Measurements from ENCODE around the gene VASH2.
A peak's percentile ranks its signal among the peaks of the same experiment; 100 is the strongest.
"Not testable (repeated sequence)": the region's sequence is repeated elsewhere in the genome, so short reads cannot be mapped to it uniquely, and the experiment has no call there.

VASH2 gene

GRCh38 chr1:212955098-212955497 is 4.8 kb downstream of the VASH2 start:
- in situ Hi-C loops (cut with MboI; ENCODE audit: low sequenced_read_pairs) = no loop called here
- H3K4me1 ChIP-seq = peaks cover 3% of the 10 kb centered on the region
- no peaks in the 10 kb centered on the region for H3K9me3 ChIP-seq
- H3K27me3 ChIP-seq (ENCODE audit: low read depth) = no peaks in the 10 kb centered on the region
- no peaks in the 10 kb centered on the region; the same call in 1 of the 2 replicates for H3K36me3 ChIP-seq (replicated peaks)
- H3K4me3 ChIP-seq = no peak overlapping the region
- no peak for DNase-seq (ENCODE audit: low spot score in 2 of 2)

GRCh38 chr1:212955961-212956620 is 5.8 kb downstream of the VASH2 start:
- DNase-seq (ENCODE audit: low spot score in 2 of 2) = no peak
- H3K36me3 ChIP-seq (replicated peaks) = no peaks in the 10 kb centered on the region; the same call in 1 of the 2 replicates
- no peaks in the 10 kb centered on the region for H3K9me3 ChIP-seq
- in situ Hi-C loops (cut with MboI; ENCODE audit: low sequenced_read_pairs) = no loop called here
- H3K27me3 ChIP-seq (ENCODE audit: low read depth) = no peaks in the 10 kb centered on the region
- H3K4me3 ChIP-seq = no peak overlapping the region
- 0 out of 2 replicates have a peak, but pooled peaks cover 2% of the 10 kb centered on the region for H3K4me1 ChIP-seq

GRCh38 chr1:212957546-212957945 is 7.2 kb downstream of the VASH2 start:
- no peaks in the 10 kb centered on the region for H3K9me3 ChIP-seq
- in situ Hi-C loops (cut with MboI; ENCODE audit: low sequenced_read_pairs) = no loop called here
- H3K4me1 ChIP-seq = no peaks in the 10 kb centered on the region
- DNase-seq (ENCODE audit: low spot score in 2 of 2) = no peak
- H3K36me3 ChIP-seq (replicated peaks) = peaks cover 2% of the 10 kb centered on the region
- no peak overlapping the region for H3K4me3 ChIP-seq
- no peaks in the 10 kb centered on the region for H3K27me3 ChIP-seq (ENCODE audit: low read depth)

- no peak overlapping the region for H3K4me3 ChIP-seq
- H3K9me3 ChIP-seq = no peaks in the 10 kb centered on the region
- H3K36me3 ChIP-seq (replicated peaks) = peaks cover 2% of the 10 kb centered on the region
- no peaks in the 10 kb centered on the region for H3K4me1 ChIP-seq
- no peak for DNase-seq (ENCODE audit: low spot score in 2 of 2)
- H3K27me3 ChIP-seq (ENCODE audit: low read depth) = no peaks in the 10 kb centered on the region
- in situ Hi-C loops (cut with MboI; ENCODE audit: low sequenced_read_pairs) = no loop called here
Measured at GRCh38 chr1:212958175-212958574, 7.8 kb downstream of the VASH2 start.

GRCh38 chr1:212959266-212960220 is 9.2 kb downstream of the VASH2 start:
- in situ Hi-C loops (cut with MboI; ENCODE audit: low sequenced_read_pairs) = no loop called here
- DNase-seq (ENCODE audit: low spot score in 2 of 2) = no peak
- no peaks in the 10 kb centered on the region for H3K27me3 ChIP-seq (ENCODE audit: low read depth)
- H3K9me3 ChIP-seq = no peaks in the 10 kb centered on the region
- peaks cover 2% of the 10 kb centered on the region for H3K36me3 ChIP-seq (replicated peaks)
- H3K4me3 ChIP-seq = no peak overlapping the region
- no peaks in the 10 kb centered on the region for H3K4me1 ChIP-seq

- H3K4me3 ChIP-seq = no peak overlapping the region
- H3K36me3 ChIP-seq (replicated peaks) = peaks cover 2% of the 10 kb centered on the region
- DNase-seq (ENCODE audit: low spot score in 2 of 2) = no peak
- H3K9me3 ChIP-seq = no peaks in the 10 kb centered on the region
- no peaks in the 10 kb centered on the region for H3K27me3 ChIP-seq (ENCODE audit: low read depth)
- no peaks in the 10 kb centered on the region for H3K4me1 ChIP-seq
- in situ Hi-C loops (cut with MboI; ENCODE audit: low sequenced_read_pairs) = no loop called here
Measured at GRCh38 chr1:212960932-212961331, 10.6 kb downstream of the VASH2 start.

- H3K9me3 ChIP-seq = no peaks in the 10 kb centered on the region
- no peak overlapping the region for H3K4me3 ChIP-seq
- no peak for DNase-seq (ENCODE audit: low spot score in 2 of 2)
- peaks cover 2% of the 10 kb centered on the region for H3K36me3 ChIP-seq (replicated peaks)
- H3K4me1 ChIP-seq = no peaks in the 10 kb centered on the region
- in situ Hi-C loops (cut with MboI; ENCODE audit: low sequenced_read_pairs) = no loop called here
- H3K27me3 ChIP-seq (ENCODE audit: low read depth) = no peaks in the 10 kb centered on the region
Measured at GRCh38 chr1:212962509-212962908, 12.2 kb downstream of the VASH2 start.

GRCh38 chr1:212964102-212964501 is 13.8 kb downstream of the VASH2 start:
- H3K4me1 ChIP-seq = peaks cover 5% of the 10 kb centered on the region; the same call in 1 of the 2 replicates
- in situ Hi-C loops (cut with MboI; ENCODE audit: low sequenced_read_pairs) = no loop called here
- no peaks in the 10 kb centered on the region for H3K9me3 ChIP-seq
- H3K36me3 ChIP-seq (replicated peaks) = peaks cover 2% of the 10 kb centered on the region
- no peak overlapping the region for H3K4me3 ChIP-seq
- DNase-seq (ENCODE audit: low spot score in 2 of 2) = no peak
- H3K27me3 ChIP-seq (ENCODE audit: low read depth) = no peaks in the 10 kb centered on the region

GRCh38 chr1:212964993-212965392 is 14.7 kb downstream of the VASH2 start:
- H3K9me3 ChIP-seq; H3K4me1 ChIP-seq; DNase-seq (ENCODE audit: low spot score in 2 of 2); H3K4me3 ChIP-seq; H3K36me3 ChIP-seq (replicated peaks); H3K27me3 ChIP-seq (ENCODE audit: low read depth); in situ Hi-C loops (cut with MboI; ENCODE audit: low sequenced_read_pairs): not testable (repeated sequence)

GRCh38 chr1:212966616-212967015 is 16.3 kb downstream of the VASH2 start:
- H3K9me3 ChIP-seq = no peaks in the 10 kb centered on the region
- in situ Hi-C loops (cut with MboI; ENCODE audit: low sequenced_read_pairs) = no loop called here
- peaks cover 2% of the 10 kb centered on the region for H3K36me3 ChIP-seq (replicated peaks)
- DNase-seq (ENCODE audit: low spot score in 2 of 2) = no peak
- H3K27me3 ChIP-seq (ENCODE audit: low read depth) = no peaks in the 10 kb centered on the region
- peaks cover 5% of the 10 kb centered on the region; the same call in 1 of the 2 replicates for H3K4me1 ChIP-seq
- H3K4me3 ChIP-seq = no peak overlapping the region

GRCh38 chr1:212967801-212968200 is 17.5 kb downstream of the VASH2 start:
- Histone ChIP-seq H3K4me3 (no peak overlapping the region), H3K27me3 (ENCODE audit: low read depth) (no peaks in the 10 kb centered on the region), H3K36me3 (replicated peaks) (no peaks in the 10 kb centered on the region; the same call in 1 of the 2 replicates), H3K4me1 (peaks cover 5% of the 10 kb centered on the region; the same call in 1 of the 2 replicates), H3K9me3 (no peaks in the 10 kb centered on the region)
- DNase-seq (ENCODE audit: low spot score in 2 of 2) = peak; percentile 66 to 71
- in situ Hi-C loops (cut with MboI; ENCODE audit: low sequenced_read_pairs) = no loop called here

GRCh38 chr1:212968368-212968863 is 18.1 kb downstream of the VASH2 start:
- Histone ChIP-seq H3K4me3 (no peak overlapping the region), H3K4me1 (peaks cover 5% of the 10 kb centered on the region; the same call in 1 of the 2 replicates), H3K27me3 (ENCODE audit: low read depth) (no peaks in the 10 kb centered on the region), H3K9me3 (no peaks in the 10 kb centered on the region), H3K36me3 (replicated peaks) (no peaks in the 10 kb centered on the region; the same call in 1 of the 2 replicates)
- no peak for DNase-seq (ENCODE audit: low spot score in 2 of 2)
- in situ Hi-C loops (cut with MboI; ENCODE audit: low sequenced_read_pairs) = no loop called here

GRCh38 chr1:212970085-212970484 is 19.7 kb downstream of the VASH2 start:
- Histone ChIP-seq H3K9me3 (no peaks in the 10 kb centered on the region), H3K4me1 (peaks cover 5% of the 10 kb centered on the region; the same call in 1 of the 2 replicates), H3K4me3 (no peak overlapping the region), H3K36me3 (replicated peaks) (no peaks in the 10 kb centered on the region; the same call in 1 of the 2 replicates), H3K27me3 (ENCODE audit: low read depth) (no peaks in the 10 kb centered on the region)
- in situ Hi-C loops (cut with MboI; ENCODE audit: low sequenced_read_pairs) = no loop called here
- DNase-seq (ENCODE audit: low spot score in 2 of 2) = no peak

- in situ Hi-C loops (cut with MboI; ENCODE audit: low sequenced_read_pairs) = no loop called here
Measured at GRCh38 chr1:212971312-212971711, 21.0 kb downstream of the VASH2 start.

More at GRCh38 chr1:212971312-212971711, 21.0 kb downstream of the VASH2 start:
- DNase-seq (ENCODE audit: low spot score in 2 of 2) = no peak
- Histone ChIP-seq H3K4me3 (no peak overlapping the region), H3K4me1 (peaks cover 5% of the 10 kb centered on the region; the same call in 1 of the 2 replicates), H3K36me3 (replicated peaks) (no peaks in the 10 kb centered on the region; the same call in 1 of the 2 replicates), H3K27me3 (ENCODE audit: low read depth) (no peaks in the 10 kb centered on the region), H3K9me3 (no peaks in the 10 kb centered on the region)
